Caco-2 (cell line): Measurements from ENCODE around the gene MCC. TPM values are rescaled to one million over a fixed set of nuclear protein-coding genes. Genes with fewer than 3 reads are reported as not detected.

ENCODE experiments used
- BruUV-seq: library from RNA; stranded (reverse); fragments of 400-500 nt; replicated peaks from 2 replicates; lab custom pipeline; 2021; lab: Mats Ljungman, UMichigan
- CTCF ChIA-PET: fragments of 300-600 bp; sonication (Branson Sonifier 250); formaldehyde crosslinking; loops from one replicate; lab custom pipeline; 2022; ENCODE audit warnings: antibody characterized with exemption; lab: Charles Lee
- POLR2A ChIA-PET: fragments of 300-600 bp; sonication (Branson Sonifier 250); formaldehyde crosslinking; loops from one replicate; lab custom pipeline; 2022; ENCODE audit warnings: antibody characterized with exemption; lab: Charles Lee
- DNase-seq, 2 experiments: peaks; one replicate each; pipeline versions ENCODE4 v3.0.0 to v3.0.0-alpha.2; 2020 to 2022
- H3K27me3 ChIP-seq: replicated peaks from 2 replicates; pipeline ENCODE4 v1.6.0; 2011; ENCODE audit warnings: low read length; ENCODE audit not compliant: control insufficient read depth, insufficient read depth
- H3K36me3 ChIP-seq: 2 replicates; pipeline ENCODE4 v1.5.1; 2011; ENCODE audit warnings: low read length; ENCODE audit not compliant: control insufficient read depth, insufficient read depth
- H3K4me1 ChIP-seq: fragments of 250-450 bp; sonication (Bioruptor Pico); 2 replicates; pipeline ENCODE4 v1.5.1; 2020; ENCODE audit warnings: mild to moderate bottlenecking
- H3K4me3 ChIP-seq: 2 replicates; pipeline ENCODE4 v1.5.1; 2011; ENCODE audit warnings: low read depth, mild to moderate bottlenecking, control low read depth, low read length
- H3K9me3 ChIP-seq: fragments of 250-450 bp; sonication (Bioruptor Pico); 2 replicates; pipeline ENCODE4 v1.5.1; 2020; ENCODE audit warnings: mild to moderate bottlenecking, moderate library complexity
- H3K27ac Mint-ChIP-seq: one replicate; pipeline ENCODE4 v1.8.0; 2022; ENCODE audit warnings: mixed read lengths; ENCODE audit not compliant: unreplicated experiment
- H3K27me3 Mint-ChIP-seq: one replicate; pipeline ENCODE4 v1.8.0; 2022; ENCODE audit warnings: mixed read lengths; ENCODE audit not compliant: insufficient read depth, unreplicated experiment
- H3K36me3 Mint-ChIP-seq: one replicate; pipeline ENCODE4 v1.8.0; 2022; ENCODE audit warnings: mild to moderate bottlenecking, mixed read lengths; ENCODE audit not compliant: insufficient read depth, unreplicated experiment
- H3K4me1 Mint-ChIP-seq: one replicate; pipeline ENCODE4 v1.8.0; 2022; ENCODE audit warnings: low read depth, mixed read lengths; ENCODE audit not compliant: unreplicated experiment
- H3K4me3 Mint-ChIP-seq: one replicate; pipeline ENCODE4 v1.8.0; 2022; ENCODE audit warnings: mild to moderate bottlenecking, moderate library complexity, mixed read lengths; ENCODE audit not compliant: unreplicated experiment
- H3K9me3 Mint-ChIP-seq: one replicate; pipeline ENCODE4 v1.8.0; 2022; ENCODE audit warnings: mixed read lengths; ENCODE audit not compliant: unreplicated experiment
- CTCF ChIP-seq, 2 experiments: fragments of 200-600 bp in 1 of 2; IDR thresholded peaks; 1 replicate in 1 of 2; 2 replicates in 1 of 2; pipeline versions ENCODE4 v1.5.1 to v1.8.0; 2011 to 2022; ENCODE audit warnings: antibody characterized with exemption in 1 of 2, control low read depth in 1 of 2, inconsistent platforms in 1 of 2, low read depth in 1 of 2, low read length in 1 of 2, mild to moderate bottlenecking in 1 of 2, moderate library complexity in 1 of 2; ENCODE audit not compliant: insufficient read depth in 1 of 2, severe bottlenecking in 1 of 2, unreplicated experiment in 1 of 2
- intact Hi-C: fragments of 100-400 bp; cut with micrococcal nuclease; formaldehyde crosslinking; loops from one replicate; pipeline ENCODE4 v1.10.0; 2022; ENCODE audit not compliant: unreplicated experiment
- total RNA-seq: library from RNA; stranded (reverse); gene quantifications from 2 replicates; pipeline ENCODE4 v1.2.3, GENCODE V29; 2022

Gene MCC
- total RNA-seq, 1 experiment from 2014 or later = 0.09 TPM

- H3K4me3 ChIP-seq = no peak overlapping the region
- H3K27ac Mint-ChIP-seq = no peak overlapping the region
- H3K36me3 ChIP-seq = no peaks in the 10 kb centered on the region
- peaks cover 9% of the 10 kb centered on the region for H3K36me3 Mint-ChIP-seq
- H3K4me1 Mint-ChIP-seq = no peaks in the 10 kb centered on the region
- DNase-seq = no peak
- no peak for TF ChIP-seq CTCF (IDR thresholded peaks at IDR 0.05; ENCODE audit: insufficient read depth in 1 of 2, low read depth in 1 of 2, low read length in 1 of 2, severe bottlenecking in 1 of 2, unreplicated experiment in 1 of 2)
- peaks cover 7% of the 10 kb centered on the region; the same call in 1 of the 2 replicates for H3K9me3 ChIP-seq
- ChIA-PET CTCF (no interaction called here), POLR2A (no interaction called here)
- no peaks in the 10 kb centered on the region for H3K4me1 ChIP-seq
- no TSS peak for BruUV-seq
- H3K27me3 Mint-ChIP-seq = no peaks in the 10 kb centered on the region
- H3K4me3 Mint-ChIP-seq = no peak overlapping the region
- intact Hi-C loops = no loop called here
- H3K9me3 Mint-ChIP-seq = peaks cover 15% of the 10 kb centered on the region
- no peaks in the 10 kb centered on the region for H3K27me3 ChIP-seq
Measured at GRCh38 chr5:113526421-113526820, 38.2 kb upstream of the MCC start.

- Mint-ChIP-seq H3K4me3 (no peak overlapping the region), H3K9me3 (peaks cover under 1% of the 10 kb centered on the region), H3K27ac (no peak overlapping the region), H3K36me3 (peaks cover 3% of the 10 kb centered on the region), H3K4me1 (no peaks in the 10 kb centered on the region), H3K27me3 (no peaks in the 10 kb centered on the region)
- ChIA-PET CTCF (no interaction called here), POLR2A (no interaction called here)
- Histone ChIP-seq H3K27me3 (no peaks in the 10 kb centered on the region), H3K4me3 (no peak overlapping the region), H3K9me3 (no peaks in the 10 kb centered on the region), H3K36me3 (no peaks in the 10 kb centered on the region), H3K4me1 (no peaks in the 10 kb centered on the region)
- no TSS peak for BruUV-seq
- intact Hi-C loops = no loop called here
- DNase-seq = no peak
- no peak for TF ChIP-seq CTCF (IDR thresholded peaks at IDR 0.05; ENCODE audit: insufficient read depth in 1 of 2, low read depth in 1 of 2, low read length in 1 of 2, severe bottlenecking in 1 of 2, unreplicated experiment in 1 of 2)
Measured at GRCh38 chr5:113524927-113525326, 36.7 kb upstream of the MCC start.

GRCh38 chr5:113523168-113523567, 34.9 kb upstream of the MCC start:
- H3K27ac Mint-ChIP-seq = no peak overlapping the region
- no peak overlapping the region for H3K4me3 ChIP-seq
- H3K27me3 ChIP-seq = no peaks in the 10 kb centered on the region
- H3K9me3 Mint-ChIP-seq = no peaks in the 10 kb centered on the region
- H3K36me3 ChIP-seq = no peaks in the 10 kb centered on the region
- TF ChIP-seq CTCF (IDR thresholded peaks at IDR 0.05; ENCODE audit: insufficient read depth in 1 of 2, low read depth in 1 of 2, low read length in 1 of 2, severe bottlenecking in 1 of 2, unreplicated experiment in 1 of 2) = no peak
- intact Hi-C loops = no loop called here
- POLR2A ChIA-PET = no interaction called here
- H3K9me3 ChIP-seq = no peaks in the 10 kb centered on the region
- no peak for DNase-seq
- H3K4me1 Mint-ChIP-seq = no peaks in the 10 kb centered on the region
- BruUV-seq = no TSS peak
- H3K36me3 Mint-ChIP-seq = peaks cover 14% of the 10 kb centered on the region
- H3K4me1 ChIP-seq = no peaks in the 10 kb centered on the region
- CTCF ChIA-PET = no interaction called here
- no peak overlapping the region for H3K4me3 Mint-ChIP-seq
- no peaks in the 10 kb centered on the region for H3K27me3 Mint-ChIP-seq
